LNCAP (cell line): Measurements from ENCODE around the gene TNFRSF13B.

Source experiments
- TF ChIP-seq, protein P1 (sequence below): fragments of 450-650 bp; IDR thresholded peaks from 2 replicates; pipeline ENCODE4 v1.5.1; 2017; ENCODE audit warnings: mild to moderate bottlenecking

The TNFRSF13B gene

GRCh38 chr17:16939208-16939576 is 32.7 kb downstream of the TNFRSF13B start:
- TF ChIP-seq, protein P1, sequence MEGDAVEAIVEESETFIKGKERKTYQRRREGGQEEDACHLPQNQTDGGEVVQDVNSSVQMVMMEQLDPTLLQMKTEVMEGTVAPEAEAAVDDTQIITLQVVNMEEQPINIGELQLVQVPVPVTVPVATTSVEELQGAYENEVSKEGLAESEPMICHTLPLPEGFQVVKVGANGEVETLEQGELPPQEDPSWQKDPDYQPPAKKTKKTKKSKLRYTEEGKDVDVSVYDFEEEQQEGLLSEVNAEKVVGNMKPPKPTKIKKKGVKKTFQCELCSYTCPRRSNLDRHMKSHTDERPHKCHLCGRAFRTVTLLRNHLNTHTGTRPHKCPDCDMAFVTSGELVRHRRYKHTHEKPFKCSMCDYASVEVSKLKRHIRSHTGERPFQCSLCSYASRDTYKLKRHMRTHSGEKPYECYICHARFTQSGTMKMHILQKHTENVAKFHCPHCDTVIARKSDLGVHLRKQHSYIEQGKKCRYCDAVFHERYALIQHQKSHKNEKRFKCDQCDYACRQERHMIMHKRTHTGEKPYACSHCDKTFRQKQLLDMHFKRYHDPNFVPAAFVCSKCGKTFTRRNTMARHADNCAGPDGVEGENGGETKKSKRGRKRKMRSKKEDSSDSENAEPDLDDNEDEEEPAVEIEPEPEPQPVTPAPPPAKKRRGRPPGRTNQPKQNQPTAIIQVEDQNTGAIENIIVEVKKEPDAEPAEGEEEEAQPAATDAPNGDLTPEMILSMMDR, result no peak

DNA sequence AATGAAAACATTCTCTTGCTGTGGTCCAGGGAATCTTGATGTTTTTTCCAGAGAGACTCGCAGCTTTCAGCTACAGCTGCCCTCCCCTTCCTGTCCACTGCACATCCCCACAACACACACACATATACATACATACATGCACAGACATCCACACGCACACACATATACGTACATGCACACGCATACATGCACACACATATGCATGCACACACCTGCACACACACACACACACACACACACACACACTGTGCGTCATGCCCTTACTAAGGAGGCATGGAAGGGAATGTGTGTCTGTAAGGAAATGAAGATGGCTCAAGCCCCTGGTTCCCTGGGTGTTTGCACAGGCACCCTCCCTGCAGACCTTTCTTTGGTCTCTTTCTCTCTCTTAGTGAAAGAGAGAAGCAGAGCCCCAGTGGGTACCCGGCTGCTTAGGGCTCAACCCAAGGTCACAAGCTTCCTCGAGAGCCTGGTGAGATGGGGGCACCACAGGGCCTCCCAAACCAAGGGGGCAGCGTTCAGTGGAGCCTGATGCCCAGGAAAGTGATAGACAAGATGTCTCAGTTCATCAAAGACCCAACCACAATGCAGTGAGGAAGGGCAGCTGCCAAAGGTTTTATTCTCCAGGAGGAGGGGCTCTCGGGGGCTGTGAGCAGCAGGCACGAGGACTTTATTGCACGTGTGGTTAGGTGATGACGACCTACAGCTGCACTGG is 33.3 kb downstream of the TNFRSF13B start:
- TF ChIP-seq, protein P1, result no peak

DNA sequence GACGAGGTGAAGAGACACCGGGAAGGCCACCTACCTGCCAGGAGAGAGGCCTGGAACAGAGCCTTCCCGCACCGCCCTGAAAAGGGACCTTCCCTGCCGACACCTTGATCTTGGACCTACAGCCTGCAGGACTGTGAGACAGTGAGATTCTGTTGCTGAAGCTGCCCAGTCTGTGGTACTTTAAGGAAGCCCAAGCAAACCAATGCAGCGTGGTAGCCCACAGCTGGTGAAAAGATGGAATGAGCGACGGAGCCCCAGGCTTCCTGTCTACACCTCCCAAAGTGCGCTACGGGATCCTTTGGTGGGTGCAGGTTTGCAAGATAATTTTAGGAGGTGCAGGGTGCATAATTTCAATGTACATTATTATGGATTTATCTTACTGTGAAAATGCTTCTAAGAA is 33.9 kb downstream of the TNFRSF13B start:
- TF ChIP-seq, protein P1, result no peak

GRCh38 chr17:16937431-16937830 is 34.5 kb downstream of the TNFRSF13B start:
- TF ChIP-seq, protein P1, result no peak

DNA sequence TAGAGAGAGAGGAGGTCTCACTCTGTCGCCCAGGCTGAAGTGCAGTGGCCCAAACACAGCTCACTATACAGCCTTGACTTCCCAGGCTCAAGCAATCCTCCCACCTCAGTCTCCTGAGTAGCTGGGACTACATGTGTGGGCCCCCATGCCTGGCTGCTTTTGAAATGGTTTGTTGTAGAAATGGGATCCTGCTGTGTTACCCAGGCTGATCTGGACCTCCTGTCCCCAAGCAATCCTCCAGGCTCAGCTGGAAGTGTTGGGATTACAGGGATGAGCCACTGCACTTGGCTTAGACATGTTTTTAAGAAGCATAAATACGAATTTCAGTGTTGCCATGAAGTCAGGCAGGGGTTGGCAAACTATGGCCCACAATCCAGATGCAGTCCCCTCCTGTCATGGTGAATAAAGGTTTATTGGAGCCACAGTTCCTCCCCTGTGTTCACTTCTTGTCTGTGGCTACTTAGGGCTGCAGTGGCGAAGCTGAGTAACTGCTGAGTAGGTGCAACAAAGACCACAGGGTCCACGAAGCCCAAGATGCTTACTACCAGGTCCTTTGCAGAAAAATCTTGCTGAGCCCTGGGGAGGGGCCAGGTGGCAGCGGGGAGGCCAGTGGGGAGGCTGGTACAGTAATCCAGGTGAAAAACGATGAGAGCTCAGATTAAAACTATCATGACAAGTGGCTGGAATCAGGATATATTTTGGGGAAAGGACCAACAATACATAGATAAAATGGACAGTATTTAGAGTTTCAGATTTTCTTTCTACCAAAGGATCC is 35.2 kb downstream of the TNFRSF13B start:
- TF ChIP-seq, protein P1, result no peak

GRCh38 chr17:16935786-16936185 is 36.1 kb downstream of the TNFRSF13B start:
- TF ChIP-seq, protein P1, result no peak

GRCh38 chr17:16935241-16935663 is 36.7 kb downstream of the TNFRSF13B start:
- TF ChIP-seq, protein P1, result no peak
